Kidney capillary endothelial cell (primary cell): ENCODE measurements around the gene CREG1.
"Not testable (repeated sequence)": the region's sequence is repeated elsewhere in the genome, so short reads cannot be mapped to it uniquely, and the experiment has no call there.

Experiments used
- DNase-seq: peaks from one replicate; pipeline ENCODE4 v3.0.0-alpha.2; 2018; ENCODE audit warnings: low spot score

Gene CREG1

GRCh38 chr1:167553136-167554027 lies at the start of gene CREG1:
Gene CREG1, minus strand, starts transcription at chr1:167553762.
- DNase-seq, result peak; percentile 90

- DNase-seq, result no peak
Measured at GRCh38 chr1:167602840-167603239, 49.3 kb upstream of the CREG1 start.

- DNase-seq, result no peak
Measured at GRCh38 chr1:167601442-167602383, 48.2 kb upstream of the CREG1 start.

- DNase-seq, result peak; percentile 46
Measured at GRCh38 chr1:167599957-167600581, 46.5 kb upstream of the CREG1 start.

- no peak for DNase-seq
Measured at GRCh38 chr1:167594822-167595221, 41.3 kb upstream of the CREG1 start.

- no peak for DNase-seq
Measured at GRCh38 chr1:167593860-167594259, 40.3 kb upstream of the CREG1 start.

- no peak for DNase-seq
Measured at GRCh38 chr1:167592475-167592874, 38.9 kb upstream of the CREG1 start.

- DNase-seq, result no peak
Measured at GRCh38 chr1:167588361-167588760, 34.8 kb upstream of the CREG1 start.

GRCh38 chr1:167587872-167588271 lies 34.3 kb upstream of the CREG1 start:
- no peak for DNase-seq

- no peak for DNase-seq
Measured at GRCh38 chr1:167587342-167587741, 33.8 kb upstream of the CREG1 start.

- DNase-seq, result no peak
Measured at GRCh38 chr1:167584581-167584980, 31.0 kb upstream of the CREG1 start.

GRCh38 chr1:167582722-167583121 lies 29.2 kb upstream of the CREG1 start:
- no peak for DNase-seq

- no peak for DNase-seq
Measured at GRCh38 chr1:167582064-167582463, 28.5 kb upstream of the CREG1 start.

GRCh38 chr1:167579986-167580385 lies 26.4 kb upstream of the CREG1 start:
- DNase-seq, result no peak

GRCh38 chr1:167578939-167579521 lies 25.5 kb upstream of the CREG1 start:
- no peak for DNase-seq

- no peak for DNase-seq
Measured at GRCh38 chr1:167575649-167576048, 22.1 kb upstream of the CREG1 start.

- DNase-seq, result no peak
Measured at GRCh38 chr1:167573035-167573434, 19.5 kb upstream of the CREG1 start.

GRCh38 chr1:167570712-167571111 lies 17.1 kb upstream of the CREG1 start:
- not testable (repeated sequence) for DNase-seq

- no peak for DNase-seq
Measured at GRCh38 chr1:167567663-167568062, 14.1 kb upstream of the CREG1 start.

GRCh38 chr1:167566766-167567165 lies 13.2 kb upstream of the CREG1 start:
- DNase-seq, result no peak

- DNase-seq, result no peak
Measured at GRCh38 chr1:167565922-167566321, 12.4 kb upstream of the CREG1 start.
